ENCODE results near the gene DNAH14. TPM values are rescaled to one million over a fixed set of nuclear protein-coding genes. Genes with fewer than 3 reads are reported as not detected.

Gene DNAH14
- total and polyA plus RNA-seq, 2 experiments from 2014 or later, result 13.5 to 40.8 TPM

GRCh38 chr1:225347123-225347683, 417.7 kb downstream of the DNAH14 start:
- no peak overlapping the region for H3K4me3 ChIP-seq
- H3K27me3 ChIP-seq, result no peaks in the 10 kb centered on the region
- no peak overlapping the region for H3K27ac ChIP-seq
- no peaks in the 10 kb centered on the region for H3K36me3 ChIP-seq
- H3K9me3 ChIP-seq (ENCODE audit: low read depth), result no peaks in the 10 kb centered on the region
- H3K4me1 ChIP-seq (ENCODE audit: low read depth), result no peaks in the 10 kb centered on the region
- TF ChIP-seq, protein P1, sequence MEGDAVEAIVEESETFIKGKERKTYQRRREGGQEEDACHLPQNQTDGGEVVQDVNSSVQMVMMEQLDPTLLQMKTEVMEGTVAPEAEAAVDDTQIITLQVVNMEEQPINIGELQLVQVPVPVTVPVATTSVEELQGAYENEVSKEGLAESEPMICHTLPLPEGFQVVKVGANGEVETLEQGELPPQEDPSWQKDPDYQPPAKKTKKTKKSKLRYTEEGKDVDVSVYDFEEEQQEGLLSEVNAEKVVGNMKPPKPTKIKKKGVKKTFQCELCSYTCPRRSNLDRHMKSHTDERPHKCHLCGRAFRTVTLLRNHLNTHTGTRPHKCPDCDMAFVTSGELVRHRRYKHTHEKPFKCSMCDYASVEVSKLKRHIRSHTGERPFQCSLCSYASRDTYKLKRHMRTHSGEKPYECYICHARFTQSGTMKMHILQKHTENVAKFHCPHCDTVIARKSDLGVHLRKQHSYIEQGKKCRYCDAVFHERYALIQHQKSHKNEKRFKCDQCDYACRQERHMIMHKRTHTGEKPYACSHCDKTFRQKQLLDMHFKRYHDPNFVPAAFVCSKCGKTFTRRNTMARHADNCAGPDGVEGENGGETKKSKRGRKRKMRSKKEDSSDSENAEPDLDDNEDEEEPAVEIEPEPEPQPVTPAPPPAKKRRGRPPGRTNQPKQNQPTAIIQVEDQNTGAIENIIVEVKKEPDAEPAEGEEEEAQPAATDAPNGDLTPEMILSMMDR (IDR thresholded peaks at IDR 0.05; ENCODE audit: low read depth, low read length), result no peak
- peak in 1 of 2 donors; percentile 54 for DNase-seq (ENCODE audit: low read depth in 1 of 2, low spot score in 1 of 2)

DNA sequence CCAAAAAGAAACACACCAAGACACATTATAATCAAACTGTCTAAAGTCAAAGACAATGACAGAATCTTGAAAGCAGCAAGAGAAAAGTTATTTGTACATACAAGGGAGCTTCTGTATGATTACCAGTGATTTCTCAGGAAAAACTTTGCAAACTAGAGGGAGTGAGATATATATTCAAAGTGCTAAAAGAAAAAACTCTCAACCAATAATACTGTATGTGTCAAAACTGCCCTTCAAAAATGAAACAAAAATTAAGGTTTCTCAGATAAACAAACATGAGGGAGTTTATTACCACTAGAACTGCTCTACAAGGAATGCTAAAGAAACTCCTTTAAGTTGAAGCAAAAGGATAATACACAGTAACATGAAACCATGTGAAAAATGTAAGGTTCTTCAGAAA, 418.9 kb downstream of the DNAH14 start:
- Histone ChIP-seq H3K36me3 (no peaks in the 10 kb centered on the region), H3K27ac (no peak overlapping the region), H3K4me1 (ENCODE audit: low read depth) (no peaks in the 10 kb centered on the region), H3K9me3 (ENCODE audit: low read depth) (no peaks in the 10 kb centered on the region), H3K27me3 (no peaks in the 10 kb centered on the region), H3K4me3 (no peak overlapping the region)
- no peak for DNase-seq (ENCODE audit: low read depth in 1 of 2, low spot score in 1 of 2)
- TF ChIP-seq, protein P1 (IDR thresholded peaks at IDR 0.05; ENCODE audit: low read depth, low read length), result no peak

DNA sequence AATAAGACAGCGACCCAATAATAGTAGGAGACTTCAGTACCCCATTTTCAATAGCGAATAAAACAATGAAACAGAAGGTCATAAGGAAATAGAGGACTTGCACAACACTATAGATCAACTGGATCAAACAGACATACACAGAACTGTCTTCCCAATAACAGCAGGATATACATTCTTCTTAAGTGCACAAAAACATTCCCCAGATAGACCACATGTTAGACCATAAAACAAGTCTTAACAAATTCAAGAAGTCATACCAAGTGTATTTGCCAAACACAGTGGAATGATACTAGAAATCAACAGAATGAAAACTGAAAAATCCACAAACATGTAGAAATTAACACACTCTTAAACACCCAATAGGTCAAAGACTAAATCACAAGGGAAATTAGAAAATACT, 420.4 kb downstream of the DNAH14 start:
- Histone ChIP-seq H3K27ac (no peak overlapping the region), H3K27me3 (no peaks in the 10 kb centered on the region), H3K9me3 (ENCODE audit: low read depth) (no peaks in the 10 kb centered on the region), H3K4me3 (no peak overlapping the region), H3K36me3 (no peaks in the 10 kb centered on the region), H3K4me1 (ENCODE audit: low read depth) (no peaks in the 10 kb centered on the region)
- no peak for DNase-seq (ENCODE audit: low read depth in 1 of 2, low spot score in 1 of 2)
- TF ChIP-seq, protein P1 (IDR thresholded peaks at IDR 0.05; ENCODE audit: low read depth, low read length), result no peak

GRCh38 chr1:225350872-225351271, 421.4 kb downstream of the DNAH14 start:
- H3K4me3 ChIP-seq, result no peak overlapping the region
- no peak overlapping the region for H3K27ac ChIP-seq
- TF ChIP-seq, protein P1 (IDR thresholded peaks at IDR 0.05; ENCODE audit: low read depth, low read length), result no peak
- DNase-seq (ENCODE audit: low read depth in 1 of 2, low spot score in 1 of 2), result no peak
- no peaks in the 10 kb centered on the region for H3K36me3 ChIP-seq
- H3K9me3 ChIP-seq (ENCODE audit: low read depth), result no peaks in the 10 kb centered on the region
- no peaks in the 10 kb centered on the region for H3K4me1 ChIP-seq (ENCODE audit: low read depth)
- no peaks in the 10 kb centered on the region for H3K27me3 ChIP-seq

DNA sequence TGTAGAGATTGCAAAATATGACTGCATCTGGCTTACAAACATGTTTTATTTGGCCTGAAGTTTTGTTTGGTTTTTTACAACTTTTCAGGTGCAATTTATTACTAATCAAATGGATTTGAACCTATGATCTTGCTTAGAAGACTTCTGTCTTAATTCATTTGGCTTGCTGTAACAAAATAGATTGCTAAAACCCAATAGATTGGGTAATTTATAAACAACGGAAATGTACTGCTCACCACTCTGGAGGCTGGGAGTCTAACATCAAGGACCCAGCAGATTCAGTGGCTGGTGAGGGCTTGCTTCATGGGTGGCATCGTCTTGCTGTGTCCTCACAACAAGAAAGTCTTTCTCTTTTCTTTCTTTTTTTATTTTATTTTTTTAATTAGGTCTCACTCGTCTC, 425.4 kb downstream of the DNAH14 start:
- Histone ChIP-seq H3K36me3 (no peaks in the 10 kb centered on the region), H3K4me1 (ENCODE audit: low read depth) (no peaks in the 10 kb centered on the region), H3K27me3 (no peaks in the 10 kb centered on the region), H3K27ac (no peak overlapping the region), H3K4me3 (no peak overlapping the region), H3K9me3 (ENCODE audit: low read depth) (no peaks in the 10 kb centered on the region)
- DNase-seq (ENCODE audit: low read depth in 1 of 2, low spot score in 1 of 2), result no peak
- TF ChIP-seq, protein P1 (IDR thresholded peaks at IDR 0.05; ENCODE audit: low read depth, low read length), result no peak

Data from cardiac muscle cell (in vitro differentiated cells and primary cell).